Skeletal muscle cell (primary cell): ENCODE results near the gene NDUFS7.

ENCODE experiments used
- DNase-seq: peaks from one replicate; pipeline ENCODE4 v3.0.0-alpha.2; 2010; ENCODE audit warnings: low read depth
- H3K4me3 ChIP-seq: 2 replicates; pipeline ENCODE4 v1.5.1; 2011; ENCODE audit warnings: low read depth, mild to moderate bottlenecking, control low read depth, low read length, moderate library complexity

NDUFS7 gene

DNA sequence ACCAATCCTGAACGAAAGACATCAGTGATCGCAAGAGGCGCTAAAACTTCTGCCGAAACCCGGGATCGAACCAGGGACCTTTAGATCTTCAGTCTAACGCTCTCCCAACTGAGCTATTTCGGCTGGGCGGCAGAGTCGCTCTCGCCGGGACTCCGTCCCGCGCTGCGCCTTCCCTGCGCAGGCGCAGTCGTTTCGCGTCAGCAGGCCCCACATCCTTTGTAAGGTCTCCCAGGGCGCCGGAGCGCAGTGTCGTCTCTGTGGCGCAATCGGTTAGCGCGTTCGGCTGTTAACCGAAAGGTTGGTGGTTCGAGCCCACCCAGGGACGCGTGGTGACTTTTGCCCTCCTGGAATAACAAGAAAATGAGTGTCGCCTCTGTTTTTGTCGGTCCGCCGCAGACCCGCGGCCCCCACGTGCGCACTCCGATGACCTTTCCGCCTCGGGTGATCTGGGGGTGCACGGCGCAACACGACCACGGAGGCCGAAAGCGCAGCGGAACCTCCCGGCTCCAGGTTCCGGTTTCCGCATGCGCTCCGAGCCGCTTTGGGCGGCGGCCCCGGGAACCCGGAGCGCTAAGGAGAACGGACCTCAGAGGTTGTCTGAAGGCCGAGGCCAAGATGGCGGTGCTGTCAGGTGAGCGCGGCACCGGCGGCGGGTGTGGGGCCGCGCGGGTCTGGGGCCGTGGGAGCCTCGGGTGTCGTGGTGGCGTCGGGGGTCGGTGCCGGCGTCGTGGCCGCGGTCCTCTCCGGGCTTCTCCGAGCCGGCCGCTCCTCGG, at the start of gene NDUFS7:
Gene NDUFS7, plus strand, starts transcription at position 596 of the 773 bp plus-strand sequence. Its CDS starts 20 bp downstream, at position 616.
- H3K4me3 ChIP-seq: peak within 1 kb of the TSS; percentile 78
- DNase-seq: peak; percentile 73

DNA sequence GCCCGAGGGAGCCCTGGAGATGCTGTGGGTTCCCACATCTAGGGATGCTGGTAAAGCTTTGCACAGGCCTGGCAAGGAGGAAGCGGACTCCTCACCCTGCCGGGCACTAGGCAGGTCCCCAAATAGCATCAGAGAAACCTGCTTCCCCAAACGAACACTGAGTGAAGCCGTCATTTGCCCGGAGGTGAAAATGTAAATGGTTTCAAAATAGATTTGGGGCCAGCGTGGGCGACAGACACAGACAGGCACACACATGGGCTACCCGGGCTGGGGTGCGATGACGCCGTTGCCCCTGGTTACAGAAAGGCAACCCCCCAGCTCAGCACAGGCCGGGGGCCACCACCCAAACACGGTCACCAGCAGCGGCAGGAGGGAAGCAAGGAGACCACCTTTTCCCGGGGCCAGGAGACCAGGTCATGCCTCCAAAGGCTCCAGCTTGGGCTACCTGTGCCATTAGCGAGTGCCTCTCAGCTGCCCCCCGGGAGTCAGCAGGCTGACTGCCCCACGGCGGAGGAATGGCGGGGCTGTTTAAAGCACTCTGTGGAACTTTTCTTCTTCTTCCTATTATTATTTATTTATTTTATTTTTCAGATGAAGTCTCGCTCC, 47.5 kb upstream of the NDUFS7 start:
- H3K4me3 ChIP-seq: no peak overlapping the region
- no peak for DNase-seq

DNA sequence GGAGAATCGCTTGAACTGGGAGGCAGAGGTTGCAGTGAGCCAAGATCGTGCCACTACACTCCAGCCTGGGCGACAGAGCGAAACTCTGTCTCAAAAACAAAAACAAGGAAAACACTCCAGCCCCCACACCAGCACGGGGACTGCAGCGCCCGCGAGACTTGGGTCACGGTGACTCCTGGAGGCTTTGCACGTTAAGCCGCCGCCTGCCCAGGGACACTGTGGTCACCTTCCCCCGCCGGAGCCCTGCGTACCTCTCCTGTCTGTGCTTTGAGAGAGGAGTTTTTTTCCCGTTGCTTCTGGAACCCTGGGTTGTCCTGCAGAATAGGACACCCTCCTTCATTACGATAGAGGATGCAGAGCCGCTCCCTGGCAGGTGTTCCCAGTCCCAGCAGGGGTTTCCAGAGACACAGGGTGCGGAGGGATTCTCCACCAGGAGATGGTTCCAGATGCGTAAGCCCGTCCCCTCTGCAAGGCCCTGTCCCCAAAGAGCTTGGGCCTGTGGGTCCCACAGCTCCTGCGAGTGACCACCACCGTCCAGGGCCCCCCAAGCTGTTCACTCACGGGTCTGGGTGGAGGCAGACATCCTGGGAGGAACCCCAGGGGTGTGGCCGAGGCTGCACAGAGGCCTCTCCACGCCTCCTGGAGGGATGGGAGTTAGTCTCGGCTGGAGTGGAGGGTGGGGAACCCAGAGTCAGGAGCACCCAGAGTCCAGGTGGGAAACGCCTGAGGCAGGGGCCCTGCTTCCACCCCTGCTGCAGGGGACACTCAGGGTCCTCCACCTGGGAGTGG, 42.8 kb upstream of the NDUFS7 start:
- no peak for DNase-seq
- no peak overlapping the region for H3K4me3 ChIP-seq

DNA sequence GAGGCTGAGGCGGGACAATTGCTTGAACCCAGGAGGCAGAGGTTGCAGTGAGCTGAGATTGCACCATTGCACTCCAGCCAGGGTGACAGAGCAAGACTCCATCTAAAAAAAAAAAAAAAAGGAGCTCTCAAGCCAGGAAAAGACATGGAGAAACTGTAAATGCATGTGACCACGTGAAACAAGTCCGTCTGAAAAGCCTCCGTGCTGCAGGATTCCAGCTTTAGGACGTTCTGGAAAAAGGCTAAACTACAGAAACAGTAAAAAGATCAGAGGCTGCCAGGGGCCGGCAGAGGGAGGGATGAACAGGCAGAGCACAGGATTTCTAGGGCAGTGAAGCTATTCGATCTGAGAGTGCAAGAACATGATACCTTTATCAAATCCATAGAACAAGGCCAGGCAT, 40.7 kb upstream of the NDUFS7 start:
- no peak overlapping the region for H3K4me3 ChIP-seq
- DNase-seq: no peak

DNA sequence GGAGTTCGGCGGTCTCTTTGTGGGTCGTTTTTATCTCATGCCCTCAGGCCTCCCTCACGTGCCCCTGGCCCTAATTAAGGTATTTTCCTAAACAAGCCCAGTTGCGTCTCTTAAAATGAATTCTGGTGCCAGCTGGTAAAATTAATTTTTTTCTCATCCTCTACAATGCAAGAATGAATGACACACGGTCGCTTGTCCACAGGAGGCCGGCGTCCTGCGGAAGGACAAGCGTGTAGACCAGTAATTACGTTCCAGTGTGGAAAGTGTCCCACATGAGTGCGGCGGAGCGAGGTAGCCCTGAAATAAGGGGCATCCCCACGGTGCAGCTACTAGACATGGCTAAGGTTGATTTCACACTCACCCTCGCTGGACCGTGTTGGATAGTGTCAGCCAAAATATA, 34.5 kb upstream of the NDUFS7 start:
- no peak for DNase-seq
- no peak overlapping the region for H3K4me3 ChIP-seq

DNA sequence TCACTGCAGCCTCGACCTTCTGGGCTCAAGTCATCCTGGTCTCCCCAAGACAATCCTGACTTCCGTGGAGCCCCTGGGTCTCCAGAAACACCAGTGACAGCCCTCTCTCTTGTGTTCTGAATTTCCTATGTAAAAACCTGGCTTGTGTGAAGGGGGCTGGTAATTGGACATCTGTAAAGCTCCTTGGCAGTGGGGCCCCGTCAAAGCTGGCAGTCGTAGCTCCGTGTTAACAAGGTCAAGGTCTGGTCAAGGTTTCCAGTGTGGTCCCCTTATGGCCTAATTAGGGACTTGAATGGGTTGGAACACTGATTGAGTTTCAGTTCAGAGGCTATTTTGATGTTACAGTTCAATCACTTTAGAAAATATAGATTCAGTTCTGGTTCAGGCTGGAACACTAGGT, 32.8 kb upstream of the NDUFS7 start:
- no peak for DNase-seq
- H3K4me3 ChIP-seq: no peak overlapping the region

DNA sequence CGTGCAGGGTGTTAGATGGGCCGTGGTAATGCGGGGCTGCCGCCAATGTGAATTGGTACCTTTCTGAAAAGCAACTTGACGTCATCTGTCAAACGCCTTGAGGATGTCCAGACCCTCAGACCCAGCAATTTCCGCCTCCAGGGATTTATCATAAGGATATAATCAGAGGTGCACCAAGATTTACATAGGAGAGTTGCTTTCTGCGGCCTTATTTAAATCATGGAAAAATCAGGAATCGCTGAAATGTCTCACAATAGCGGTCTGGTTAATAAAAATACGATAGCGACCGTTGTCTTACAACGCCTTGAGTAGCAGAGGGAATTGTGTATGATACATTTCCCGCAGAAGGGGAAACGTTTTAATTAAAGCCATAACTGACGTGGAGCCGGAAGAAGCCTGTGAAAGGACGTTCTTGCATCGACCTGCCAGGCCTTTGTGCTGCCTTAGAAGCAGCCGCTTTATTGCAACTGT, 32.3 kb upstream of the NDUFS7 start:
- no peak for DNase-seq
- no peak overlapping the region for H3K4me3 ChIP-seq

DNA sequence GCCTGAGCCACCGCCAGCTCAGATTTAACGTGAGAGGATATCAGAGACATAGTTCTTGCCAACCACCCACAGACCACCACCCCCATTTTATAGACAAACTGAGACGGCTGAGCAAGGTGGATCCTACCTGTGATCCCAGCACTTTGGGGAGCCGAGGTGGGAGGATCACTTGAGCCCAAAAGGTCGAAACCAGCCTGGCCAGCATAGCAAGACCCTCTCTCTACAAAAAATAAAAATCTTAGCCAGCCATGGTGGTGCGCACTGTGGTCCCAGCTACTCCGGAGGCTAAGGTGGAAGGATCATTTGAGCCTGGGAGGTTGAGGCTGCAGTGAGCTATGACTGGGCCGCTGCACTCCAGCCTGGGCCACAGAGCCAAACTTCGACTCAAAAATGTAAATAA, 30.6 kb upstream of the NDUFS7 start:
- DNase-seq: no peak
- no peak overlapping the region for H3K4me3 ChIP-seq

DNA sequence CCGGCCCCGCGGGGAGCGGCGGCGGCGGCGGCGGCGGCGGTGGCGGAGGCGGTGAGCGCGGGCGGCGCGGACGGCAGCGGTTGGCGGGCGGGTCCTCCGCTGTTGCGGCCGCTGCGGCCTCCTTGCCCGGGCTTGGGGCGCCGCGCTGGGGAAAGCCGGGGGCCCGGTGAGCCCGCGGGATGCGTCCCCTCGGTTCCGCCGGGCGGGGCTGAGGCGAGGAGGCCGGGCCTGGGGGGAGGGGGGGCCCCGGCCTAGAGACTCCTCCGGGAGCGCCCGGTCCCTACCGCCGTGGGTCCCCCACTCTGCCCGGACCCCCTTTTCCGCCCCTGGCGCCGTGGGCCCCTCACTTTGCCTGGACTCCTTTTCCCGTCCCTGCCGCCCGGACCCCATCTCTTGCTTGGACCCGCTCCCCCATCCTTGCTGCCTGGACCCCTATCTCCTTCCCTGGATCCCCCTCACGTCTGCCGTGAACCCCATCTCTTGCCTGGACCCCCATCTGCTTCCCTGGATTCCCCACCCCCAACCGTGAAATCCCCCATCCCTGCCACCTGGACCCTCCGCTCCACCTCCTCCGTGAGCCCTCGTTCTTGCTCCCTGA, 28.6 kb upstream of the NDUFS7 start:
- peak overlapping the region; percentile 87 for H3K4me3 ChIP-seq
- DNase-seq: no peak

DNA sequence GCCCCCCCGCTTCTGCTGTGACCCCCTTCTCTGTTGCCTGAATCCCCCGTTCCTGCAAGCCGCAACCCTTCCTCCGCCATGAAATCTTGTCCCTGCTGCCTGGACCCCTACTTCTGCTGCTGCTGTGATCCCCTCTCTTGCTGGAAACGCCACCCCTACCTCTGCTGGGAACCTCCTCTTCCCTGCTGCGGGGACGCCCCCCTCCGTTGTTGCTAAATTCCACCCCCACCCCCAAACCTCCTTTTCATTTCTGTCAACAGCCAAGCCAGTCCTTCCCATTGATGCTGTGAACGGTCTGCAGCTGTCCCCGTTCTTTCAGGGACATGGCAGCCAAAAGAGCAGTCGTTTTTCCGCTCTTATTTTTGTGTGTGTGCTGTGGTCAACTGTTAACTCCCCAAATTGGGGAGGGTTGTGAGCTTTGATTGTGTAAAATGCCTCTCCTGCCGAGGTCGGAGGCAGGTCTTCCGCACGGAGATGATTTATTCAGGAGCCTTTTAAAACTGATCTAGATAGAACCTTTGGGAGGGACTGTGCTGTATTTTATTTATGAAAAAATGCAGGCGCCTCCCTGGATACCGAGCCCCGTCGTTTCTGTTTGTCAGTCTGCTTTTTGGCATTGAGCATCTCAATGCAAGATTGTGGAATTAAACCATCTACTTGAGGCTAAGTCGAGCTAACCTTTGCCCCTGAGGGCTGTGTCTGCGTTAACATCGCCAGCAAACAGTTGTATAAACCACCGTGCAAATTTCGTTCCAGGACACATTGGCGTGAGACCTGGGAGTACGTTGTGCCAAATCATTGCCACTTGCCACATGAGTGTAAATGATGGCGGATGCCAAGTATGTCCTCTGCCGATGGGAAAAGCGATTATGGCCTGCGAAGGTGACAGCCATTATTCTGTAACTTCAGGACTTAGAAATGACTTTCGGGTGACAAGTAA, 27.9 kb upstream of the NDUFS7 start:
- H3K4me3 ChIP-seq: peak overlapping the region; percentile 87
- no peak for DNase-seq

DNA sequence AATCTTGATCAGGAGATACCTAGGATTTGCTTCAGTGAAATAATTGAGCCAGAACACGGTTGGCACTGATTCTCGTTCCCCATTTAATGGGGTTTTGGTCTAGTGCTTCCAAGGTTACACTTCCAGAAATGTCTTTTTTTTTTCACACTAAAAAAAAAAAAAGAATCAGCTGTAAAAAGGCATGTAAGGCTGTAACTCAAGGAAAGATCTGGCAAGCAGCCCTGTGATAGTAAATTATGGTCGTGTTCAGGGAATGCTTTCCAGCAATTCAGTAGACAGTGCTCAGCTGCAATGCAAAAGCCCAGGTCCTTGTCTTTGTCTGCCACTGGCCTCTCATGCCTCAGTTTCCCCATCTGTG, 27.2 kb upstream of the NDUFS7 start:
- H3K4me3 ChIP-seq: no peak overlapping the region
- DNase-seq: no peak

DNA sequence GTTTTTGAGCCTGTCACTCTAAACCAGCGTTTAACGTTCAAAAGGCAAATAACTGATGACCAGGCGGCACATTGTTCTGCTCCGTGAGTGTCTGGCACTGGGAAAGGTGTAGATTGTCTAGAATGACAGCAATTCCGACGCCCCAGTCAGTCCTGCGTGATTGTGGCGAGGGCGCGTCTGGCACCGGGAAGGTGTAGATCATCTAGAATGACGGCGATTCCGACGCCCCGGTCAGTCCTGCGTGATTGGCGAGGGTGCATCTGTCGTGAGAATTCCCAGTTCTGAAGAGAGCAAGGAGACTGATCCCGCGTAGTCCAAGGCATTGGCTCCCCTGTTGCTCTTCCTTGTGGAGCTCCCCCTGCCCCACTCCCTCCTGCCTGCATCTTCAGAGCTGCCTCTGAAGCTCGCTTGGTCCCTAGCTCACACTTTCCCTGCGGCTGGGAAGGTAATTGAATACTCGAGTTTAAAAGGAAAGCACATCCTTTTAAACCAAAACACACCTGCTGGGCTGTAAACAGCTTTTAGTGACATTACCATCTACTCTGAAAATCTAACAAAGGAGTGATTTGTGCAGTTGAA, 26.1 kb upstream of the NDUFS7 start:
- DNase-seq: no peak
- no peak overlapping the region for H3K4me3 ChIP-seq

DNA sequence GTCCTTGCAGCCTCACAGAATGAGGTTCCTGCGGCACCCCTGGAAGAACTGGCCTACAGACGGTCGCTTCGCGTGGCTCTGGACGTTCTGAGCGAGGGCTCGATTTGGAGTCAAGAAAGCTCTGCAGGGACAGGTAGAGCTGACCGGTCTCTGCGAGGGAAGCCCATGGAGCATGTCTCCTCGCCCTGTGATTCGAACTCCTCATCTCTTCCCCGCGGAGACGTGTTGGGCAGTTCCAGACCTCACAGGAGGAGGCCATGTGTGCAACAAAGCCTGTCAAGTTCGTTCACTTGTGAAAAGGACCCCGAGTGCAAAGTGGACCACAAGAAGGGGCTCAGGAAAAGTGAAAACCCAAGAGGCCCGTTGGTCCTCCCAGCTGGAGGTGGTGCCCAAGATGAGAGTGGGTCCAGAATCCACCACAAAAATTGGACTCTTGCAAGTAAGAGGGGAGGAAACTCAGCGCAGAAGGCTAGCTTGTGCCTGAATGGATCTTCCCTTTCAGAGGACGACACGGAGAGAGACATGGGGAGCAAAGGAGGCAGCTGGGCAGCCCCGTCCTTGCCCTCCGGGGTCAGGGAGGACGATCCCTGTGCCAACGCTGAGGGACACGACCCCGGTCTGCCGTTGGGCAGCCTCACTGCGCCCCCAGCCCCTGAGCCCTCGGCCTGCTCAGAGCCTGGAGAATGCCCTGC, 23.4 kb upstream of the NDUFS7 start:
- H3K4me3 ChIP-seq: no peak overlapping the region
- no peak for DNase-seq

DNA sequence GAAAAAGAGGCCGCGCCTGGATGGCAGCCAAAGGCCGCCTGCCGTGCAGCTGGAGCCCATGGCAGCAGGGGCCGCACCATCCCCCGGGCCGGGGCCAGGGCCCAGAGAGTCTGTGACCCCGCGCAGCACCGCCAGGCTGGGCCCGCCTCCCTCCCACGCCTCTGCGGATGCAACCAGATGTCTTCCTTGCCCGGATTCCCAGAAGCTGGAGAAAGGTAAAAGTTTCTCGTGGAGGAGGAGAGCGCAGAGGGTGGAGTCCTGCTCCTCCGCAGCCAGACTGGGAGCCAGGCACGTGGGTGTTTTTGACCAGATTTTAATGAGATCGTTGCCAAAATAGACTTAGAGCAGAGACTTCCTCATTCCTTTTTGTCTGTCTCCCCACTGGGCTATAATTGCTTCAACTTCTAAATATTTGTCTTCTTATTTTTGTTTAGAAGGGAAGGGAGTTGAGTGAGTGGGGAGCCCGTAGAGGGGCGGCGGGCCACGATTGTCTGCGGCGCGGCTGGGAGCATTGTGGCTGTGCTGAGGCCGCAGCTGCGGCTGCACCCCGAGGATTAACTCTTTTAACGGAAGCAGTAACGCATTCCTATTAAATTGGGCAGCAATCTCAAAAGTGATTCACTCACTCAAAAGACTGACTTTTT, 22.8 kb upstream of the NDUFS7 start:
- peak overlapping the region; percentile 38 for H3K4me3 ChIP-seq
- peak; percentile 67 for DNase-seq

DNA sequence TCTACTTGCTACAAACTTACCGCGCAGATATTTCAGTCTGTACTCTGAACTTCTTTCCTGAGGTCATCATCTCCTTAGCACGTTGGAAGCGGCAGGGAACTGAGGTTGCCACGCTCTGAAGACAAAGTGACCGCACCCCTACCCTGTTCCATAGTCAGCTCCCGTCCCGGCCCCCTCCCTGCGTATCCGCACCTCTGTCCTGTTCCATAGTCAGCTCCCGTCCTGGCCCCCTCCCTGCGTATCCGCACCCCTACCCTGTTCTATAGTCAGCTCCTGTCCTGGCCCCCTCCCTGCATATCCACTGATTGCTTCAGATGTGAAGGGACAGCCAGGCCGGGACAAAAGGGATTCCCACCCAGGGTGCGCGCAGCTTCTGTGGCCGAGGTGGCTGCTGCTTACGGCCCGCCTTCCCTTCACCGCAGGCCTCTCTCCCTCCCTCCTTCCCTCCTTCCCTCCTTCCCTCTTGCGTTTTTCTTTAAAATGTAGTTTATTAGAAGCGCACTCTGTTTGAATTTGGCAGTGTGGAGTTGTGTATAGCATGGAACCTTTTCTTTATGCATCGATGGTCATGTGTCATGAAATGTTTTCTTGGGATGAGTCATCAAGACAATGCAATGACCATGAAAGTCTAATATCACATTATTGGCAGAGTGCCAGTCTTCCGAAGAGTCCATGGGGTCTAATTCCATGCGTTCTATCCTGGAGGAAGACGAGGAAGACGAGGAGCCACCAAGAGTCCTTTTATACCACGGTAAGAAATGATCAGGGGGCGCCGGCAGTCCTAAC, 21.9 kb upstream of the NDUFS7 start:
- DNase-seq: peak; percentile 52

DNA sequence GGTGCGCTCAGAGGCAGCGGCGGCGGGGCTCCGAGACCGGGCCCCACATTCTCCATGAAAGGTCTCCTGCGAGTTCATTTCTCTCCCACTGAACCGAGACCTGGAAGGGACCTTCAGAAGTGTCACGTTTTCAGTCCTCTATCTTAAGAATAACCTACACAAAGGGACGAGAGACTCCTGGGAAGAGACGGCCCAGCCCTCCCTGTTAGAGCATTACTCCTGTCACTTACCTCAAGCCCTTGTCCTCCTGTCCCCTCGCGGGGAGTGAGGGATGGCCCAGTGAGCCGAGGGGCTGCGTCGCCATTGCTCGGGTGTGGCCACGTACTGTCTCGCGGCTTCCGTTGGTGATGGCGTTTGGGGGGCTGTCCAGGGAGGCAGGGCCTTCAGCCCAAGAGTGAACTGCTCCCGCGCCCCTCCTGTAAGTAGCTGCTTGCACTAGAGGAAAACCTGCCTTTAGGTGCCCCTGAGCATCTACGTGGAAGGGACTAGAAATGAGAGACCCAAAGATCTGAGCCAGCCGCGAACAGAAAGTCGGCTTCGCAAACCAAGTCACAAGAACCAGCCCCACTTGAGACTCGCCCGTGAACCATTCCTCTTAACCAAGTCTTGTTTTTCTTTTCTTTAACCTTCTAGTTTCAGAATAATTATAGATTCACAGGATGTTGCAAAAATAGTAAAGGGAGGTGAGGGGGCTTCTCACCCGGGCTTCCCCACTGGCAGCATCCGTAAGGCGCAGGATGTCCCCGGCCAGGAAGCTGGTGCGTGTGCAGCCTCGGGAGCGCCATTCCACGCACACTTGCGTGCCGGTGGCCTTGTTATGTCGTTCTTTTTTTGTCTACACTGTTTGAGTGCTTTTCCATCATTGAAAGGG, 21.1 kb upstream of the NDUFS7 start:
- H3K4me3 ChIP-seq: no peak overlapping the region
- no peak for DNase-seq

More for the DNA sequence above, 21.9 kb upstream of the NDUFS7 start:
- H3K4me3 ChIP-seq: peak overlapping the region; percentile 38
